HepG2 (cell line): ENCODE measurements around the gene CAPN10. TPM values are rescaled to one million over a fixed set of nuclear protein-coding genes. Genes with fewer than 3 reads are reported as not detected.

Experiments
- AGO1 ChIP-seq: fragments of 200-400 bp; formaldehyde crosslinking; IDR thresholded peaks from 2 replicates; pipeline ENCODE4 v1.6.1; 2017; ENCODE audit warnings: mild to moderate bottlenecking, low read depth, low read length, moderate library complexity; ENCODE audit not compliant: poor library complexity, severe bottlenecking
- ARHGAP35 ChIP-seq: sonication (generic); formaldehyde crosslinking; IDR thresholded peaks from 2 replicates; pipeline ENCODE4 v1.9.0; 2022; ENCODE audit warnings: mild to moderate bottlenecking, inconsistent platforms, moderate library complexity, missing genetic modification reagents, borderline replicate concordance
- FOSL2 ChIP-seq: sonication (generic); formaldehyde crosslinking; IDR thresholded peaks from 2 replicates; pipeline ENCODE4 v1.4.0; 2020; ENCODE audit warnings: missing genetic modification reagents
- HHEX ChIP-seq: IDR thresholded peaks from 2 replicates; pipeline ENCODE4 v1.6.1; 2016; ENCODE audit warnings: control low read depth
- PBX3 ChIP-seq: sonication (generic); formaldehyde crosslinking; IDR thresholded peaks from 2 replicates; pipeline ENCODE4 v1.8.1; 2023; ENCODE audit warnings: missing genetic modification reagents, inconsistent platforms, borderline replicate concordance
- PLRG1 ChIP-seq: fragments of 450-650 bp; conservative IDR thresholded peaks from 2 replicates; pipeline ENCODE4 v1.6.1; 2016
- SIN3B ChIP-seq: fragments of 150-350 bp; IDR thresholded peaks from 2 replicates; pipeline ENCODE4 v1.6.1; 2014; ENCODE audit warnings: low read length
- ZKSCAN5 ChIP-seq: sonication (generic); formaldehyde crosslinking; IDR thresholded peaks from 2 replicates; pipeline ENCODE4 v1.5.1; 2020; ENCODE audit warnings: mild to moderate bottlenecking, missing genetic modification reagents
- ZNF605 ChIP-seq: sonication (generic); formaldehyde crosslinking; IDR thresholded peaks from 2 replicates; pipeline ENCODE4 v1.8.0; 2022; ENCODE audit warnings: mild to moderate bottlenecking, missing genetic modification reagents
- ZNF614 ChIP-seq: IDR thresholded peaks from 2 replicates; pipeline ENCODE4 v1.6.1; 2018; ENCODE audit warnings: missing biosample characterization, missing genetic modification reagents, inconsistent platforms, borderline replicate concordance
- ZNF792 ChIP-seq: IDR thresholded peaks from 2 replicates; pipeline ENCODE4 v1.6.1; 2016
- polyA plus RNA-seq, 8 experiments: library from polyadenylated mRNA; depleted of rRNA in 3 of 8; stranded (reverse) in 7 of 8; unstranded in 1 of 8; fragments of >200 nt; fragmentation: Illumina TruSeq in 4 of 8; extraction: Trizol in 4 of 8; gene quantifications; 2 replicates each; pipeline versions ENCODE4 v1.2.1 to v1.2.3, GENCODE V29; 2011 to 2016; ENCODE audit warnings: low read depth in 4 of 8, missing spikeins in 1 of 8, mixed read lengths in 1 of 8; ENCODE audit not compliant: insufficient read depth in 1 of 8
- total RNA-seq, 5 experiments: library from RNA; depleted of rRNA; stranded (reverse); fragments of >200 nt; fragmentation: Illumina TruSeq; extraction: Trizol; gene quantifications; 2 replicates each; pipeline ENCODE4 v1.2.3, GENCODE V29; 2016; ENCODE audit warnings: low read depth in 1 of 5
- TF ChIP-seq, protein P1 (sequence below): sonication (generic); formaldehyde crosslinking; IDR thresholded peaks from 2 replicates; pipeline ENCODE4 v1.5.1; 2020; ENCODE audit warnings: mild to moderate bottlenecking, missing genetic modification reagents, borderline replicate concordance
- TF ChIP-seq, protein P2 (sequence below): sonication (generic); formaldehyde crosslinking; conservative IDR thresholded peaks from 2 replicates; pipeline ENCODE4 v1.4.0; 2020; ENCODE audit warnings: mild to moderate bottlenecking, missing genetic modification reagents, moderate library complexity
- TF ChIP-seq, protein P3 (sequence below): sonication (generic); formaldehyde crosslinking; IDR thresholded peaks from 2 replicates; pipeline ENCODE4 v1.4.0; 2020; ENCODE audit warnings: missing genetic modification reagents; ENCODE audit errors: not compliant biosample characterization

The CAPN10 gene
- total and polyA plus RNA-seq, 2 of the 13 experiments (the other 11 are each of a cell fraction or from before 2014, with no cell fraction given) = 27.6 to 32.4 TPM

DNA sequence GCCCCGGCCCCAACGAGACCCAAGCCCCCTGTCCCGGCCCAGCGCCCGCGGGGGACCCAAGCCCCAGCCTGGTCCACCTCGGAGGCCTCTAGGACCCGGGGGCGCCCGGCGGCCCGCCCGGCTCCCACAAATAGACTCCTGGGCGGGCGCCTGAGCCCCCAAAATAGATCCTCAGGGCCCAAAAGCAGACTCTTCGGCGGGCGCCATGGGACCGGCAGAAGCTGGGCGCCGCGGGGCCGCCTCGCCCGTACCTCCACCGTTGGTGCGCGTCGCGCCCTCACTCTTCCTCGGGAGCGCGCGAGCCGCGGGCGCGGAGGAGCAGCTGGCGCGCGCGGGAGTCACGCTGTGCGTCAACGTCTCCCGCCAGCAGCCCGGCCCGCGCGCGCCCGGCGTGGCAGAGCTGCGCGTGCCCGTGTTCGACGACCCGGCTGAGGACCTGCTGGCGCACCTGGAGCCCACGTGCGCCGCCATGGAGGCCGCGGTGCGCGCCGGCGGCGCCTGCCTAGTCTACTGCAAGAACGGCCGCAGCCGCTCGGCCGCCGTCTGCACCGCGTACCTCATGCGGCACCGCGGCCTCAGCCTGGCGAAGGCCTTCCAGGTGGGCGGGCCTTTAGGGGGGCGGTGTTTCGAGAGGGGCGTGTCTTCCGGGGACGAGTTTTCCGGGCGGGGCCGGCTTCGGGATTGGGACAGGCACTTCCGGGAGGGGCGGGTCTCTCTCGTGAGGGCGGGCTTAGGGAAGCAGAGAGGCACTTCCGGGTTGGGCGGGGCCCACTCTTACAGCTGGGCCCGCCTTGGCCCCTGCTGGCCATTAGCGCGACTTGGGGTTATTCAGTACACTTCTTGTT lies 25.8 kb upstream of the CAPN10 start (continued):
- TF ChIP-seq ARHGAP35 = peak; percentile 64; the same call in 1 of the 2 replicates
- TF ChIP-seq, protein P1, sequence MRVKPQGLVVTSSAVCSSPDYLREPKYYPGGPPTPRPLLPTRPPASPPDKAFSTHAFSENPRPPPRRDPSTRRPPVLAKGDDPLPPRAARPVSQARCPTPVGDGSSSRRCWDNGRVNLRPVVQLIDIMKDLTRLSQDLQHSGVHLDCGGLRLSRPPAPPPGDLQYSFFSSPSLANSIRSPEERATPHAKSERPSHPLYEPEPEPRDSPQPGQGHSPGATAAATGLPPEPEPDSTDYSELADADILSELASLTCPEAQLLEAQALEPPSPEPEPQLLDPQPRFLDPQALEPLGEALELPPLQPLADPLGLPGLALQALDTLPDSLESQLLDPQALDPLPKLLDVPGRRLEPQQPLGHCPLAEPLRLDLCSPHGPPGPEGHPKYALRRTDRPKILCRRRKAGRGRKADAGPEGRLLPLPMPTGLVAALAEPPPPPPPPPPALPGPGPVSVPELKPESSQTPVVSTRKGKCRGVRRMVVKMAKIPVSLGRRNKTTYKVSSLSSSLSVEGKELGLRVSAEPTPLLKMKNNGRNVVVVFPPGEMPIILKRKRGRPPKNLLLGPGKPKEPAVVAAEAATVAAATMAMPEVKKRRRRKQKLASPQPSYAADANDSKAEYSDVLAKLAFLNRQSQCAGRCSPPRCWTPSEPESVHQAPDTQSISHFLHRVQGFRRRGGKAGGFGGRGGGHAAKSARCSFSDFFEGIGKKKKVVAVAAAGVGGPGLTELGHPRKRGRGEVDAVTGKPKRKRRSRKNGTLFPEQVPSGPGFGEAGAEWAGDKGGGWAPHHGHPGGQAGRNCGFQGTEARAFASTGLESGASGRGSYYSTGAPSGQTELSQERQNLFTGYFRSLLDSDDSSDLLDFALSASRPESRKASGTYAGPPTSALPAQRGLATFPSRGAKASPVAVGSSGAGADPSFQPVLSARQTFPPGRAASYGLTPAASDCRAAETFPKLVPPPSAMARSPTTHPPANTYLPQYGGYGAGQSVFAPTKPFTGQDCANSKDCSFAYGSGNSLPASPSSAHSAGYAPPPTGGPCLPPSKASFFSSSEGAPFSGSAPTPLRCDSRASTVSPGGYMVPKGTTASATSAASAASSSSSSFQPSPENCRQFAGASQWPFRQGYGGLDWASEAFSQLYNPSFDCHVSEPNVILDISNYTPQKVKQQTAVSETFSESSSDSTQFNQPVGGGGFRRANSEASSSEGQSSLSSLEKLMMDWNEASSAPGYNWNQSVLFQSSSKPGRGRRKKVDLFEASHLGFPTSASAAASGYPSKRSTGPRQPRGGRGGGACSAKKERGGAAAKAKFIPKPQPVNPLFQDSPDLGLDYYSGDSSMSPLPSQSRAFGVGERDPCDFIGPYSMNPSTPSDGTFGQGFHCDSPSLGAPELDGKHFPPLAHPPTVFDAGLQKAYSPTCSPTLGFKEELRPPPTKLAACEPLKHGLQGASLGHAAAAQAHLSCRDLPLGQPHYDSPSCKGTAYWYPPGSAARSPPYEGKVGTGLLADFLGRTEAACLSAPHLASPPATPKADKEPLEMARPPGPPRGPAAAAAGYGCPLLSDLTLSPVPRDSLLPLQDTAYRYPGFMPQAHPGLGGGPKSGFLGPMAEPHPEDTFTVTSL (CRISPR knock-in tag) = peak; percentile 50; the same call in 1 of the 2 replicates
- TF ChIP-seq, protein P2, sequence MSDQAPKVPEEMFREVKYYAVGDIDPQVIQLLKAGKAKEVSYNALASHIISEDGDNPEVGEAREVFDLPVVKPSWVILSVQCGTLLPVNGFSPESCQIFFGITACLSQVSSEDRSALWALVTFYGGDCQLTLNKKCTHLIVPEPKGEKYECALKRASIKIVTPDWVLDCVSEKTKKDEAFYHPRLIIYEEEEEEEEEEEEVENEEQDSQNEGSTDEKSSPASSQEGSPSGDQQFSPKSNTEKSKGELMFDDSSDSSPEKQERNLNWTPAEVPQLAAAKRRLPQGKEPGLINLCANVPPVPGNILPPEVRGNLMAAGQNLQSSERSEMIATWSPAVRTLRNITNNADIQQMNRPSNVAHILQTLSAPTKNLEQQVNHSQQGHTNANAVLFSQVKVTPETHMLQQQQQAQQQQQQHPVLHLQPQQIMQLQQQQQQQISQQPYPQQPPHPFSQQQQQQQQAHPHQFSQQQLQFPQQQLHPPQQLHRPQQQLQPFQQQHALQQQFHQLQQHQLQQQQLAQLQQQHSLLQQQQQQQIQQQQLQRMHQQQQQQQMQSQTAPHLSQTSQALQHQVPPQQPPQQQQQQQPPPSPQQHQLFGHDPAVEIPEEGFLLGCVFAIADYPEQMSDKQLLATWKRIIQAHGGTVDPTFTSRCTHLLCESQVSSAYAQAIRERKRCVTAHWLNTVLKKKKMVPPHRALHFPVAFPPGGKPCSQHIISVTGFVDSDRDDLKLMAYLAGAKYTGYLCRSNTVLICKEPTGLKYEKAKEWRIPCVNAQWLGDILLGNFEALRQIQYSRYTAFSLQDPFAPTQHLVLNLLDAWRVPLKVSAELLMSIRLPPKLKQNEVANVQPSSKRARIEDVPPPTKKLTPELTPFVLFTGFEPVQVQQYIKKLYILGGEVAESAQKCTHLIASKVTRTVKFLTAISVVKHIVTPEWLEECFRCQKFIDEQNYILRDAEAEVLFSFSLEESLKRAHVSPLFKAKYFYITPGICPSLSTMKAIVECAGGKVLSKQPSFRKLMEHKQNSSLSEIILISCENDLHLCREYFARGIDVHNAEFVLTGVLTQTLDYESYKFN = no peak
- TF ChIP-seq, protein P3, sequence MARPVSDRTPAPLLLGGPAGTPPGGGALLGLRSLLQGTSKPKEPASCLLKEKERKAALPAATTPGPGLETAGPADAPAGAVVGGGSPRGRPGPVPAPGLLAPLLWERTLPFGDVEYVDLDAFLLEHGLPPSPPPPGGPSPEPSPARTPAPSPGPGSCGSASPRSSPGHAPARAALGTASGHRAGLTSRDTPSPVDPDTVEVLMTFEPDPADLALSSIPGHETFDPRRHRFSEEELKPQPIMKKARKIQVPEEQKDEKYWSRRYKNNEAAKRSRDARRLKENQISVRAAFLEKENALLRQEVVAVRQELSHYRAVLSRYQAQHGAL (CRISPR knock-in tag) = peak; percentile 96
- no peak; the same call in 1 of the 2 replicates for TF ChIP-seq FOSL2 (CRISPR knock-in tag)
- no peak for TF ChIP-seq ZKSCAN5 (CRISPR knock-in tag)
- TF ChIP-seq SIN3B = no peak
- peak; percentile 86; the same call in 1 of the 2 replicates for TF ChIP-seq ZNF614 (CRISPR knock-in tag)
- TF ChIP-seq AGO1 = no peak
- TF ChIP-seq ZNF792 (CRISPR knock-in tag) = 0 out of 2 replicates have a peak, but pooled peaks have one; percentile 42
- TF ChIP-seq PLRG1 = no peak
- peak; percentile 20; the same call in 1 of the 2 replicates for TF ChIP-seq ZNF605
- peak; percentile 62; the same call in 1 of the 2 replicates for TF ChIP-seq PBX3 (CRISPR knock-in tag)
- no peak for TF ChIP-seq HHEX (CRISPR knock-in tag)
